ENCODE data around the gene SCGB1C1.

GRCh38 chr11:203945-204586 is 11.2 kb downstream of the SCGB1C1 start:
- TF ChIP-seq CTCF (IDR thresholded peaks at IDR 0.05): no peak
- TF ChIP-seq POLR2AphosphoS5 (IDR thresholded peaks at IDR 0.05): no peak
- no peak for TF ChIP-seq POLR2A (IDR thresholded peaks at IDR 0.05)
- no peak for TF ChIP-seq EP300 (IDR thresholded peaks at IDR 0.05)
